GM18873 (cell line): ENCODE data around the gene STEAP1B.
A peak's percentile ranks its signal among the peaks of the same experiment; 100 is the strongest.

Experiments used
- ATAC-seq: cut with Tn5 transposase; IDR thresholded peaks from one replicate; pipeline ENCODE4 v1.9.1; 2021; ENCODE audit warnings: mild to moderate bottlenecking, moderate library complexity, moderate number of reproducible peaks; ENCODE audit not compliant: unreplicated experiment, low FRiP score

Gene STEAP1B

GRCh38 chr7:22411977-22412693, 87.9 kb downstream of the STEAP1B start:
- no peak for ATAC-seq

GRCh38 chr7:22406715-22407114, 93.3 kb downstream of the STEAP1B start:
- no peak for ATAC-seq

- ATAC-seq: no peak
Observed at GRCh38 chr7:22404421-22405023, 95.5 kb downstream of the STEAP1B start.

- no peak for ATAC-seq
Observed at GRCh38 chr7:22403344-22403743, 96.6 kb downstream of the STEAP1B start.

- ATAC-seq: no peak
Observed at GRCh38 chr7:22402250-22402649, 97.7 kb downstream of the STEAP1B start.

GRCh38 chr7:22400936-22401553, 98.9 kb downstream of the STEAP1B start:
- no peak for ATAC-seq

GRCh38 chr7:22400150-22400814, 99.7 kb downstream of the STEAP1B start:
- no peak for ATAC-seq

GRCh38 chr7:22399546-22399945, 100.4 kb downstream of the STEAP1B start:
- ATAC-seq: no peak

GRCh38 chr7:22399091-22399490, 100.9 kb downstream of the STEAP1B start:
- no peak for ATAC-seq

- no peak for ATAC-seq
Observed at GRCh38 chr7:22397981-22398380, 102.0 kb downstream of the STEAP1B start.

- ATAC-seq: no peak
Observed at GRCh38 chr7:22395222-22395621, 104.8 kb downstream of the STEAP1B start.

GRCh38 chr7:22394739-22395138, 105.2 kb downstream of the STEAP1B start:
- ATAC-seq: no peak

GRCh38 chr7:22393913-22394729, 105.9 kb downstream of the STEAP1B start:
- no peak for ATAC-seq

- ATAC-seq: no peak
Observed at GRCh38 chr7:22390516-22390915, 109.5 kb downstream of the STEAP1B start.

GRCh38 chr7:22389892-22390291, 110.1 kb downstream of the STEAP1B start:
- ATAC-seq: no peak

GRCh38 chr7:22387583-22387982, 112.4 kb downstream of the STEAP1B start:
- no peak for ATAC-seq

- ATAC-seq: peak; percentile 50
Observed at GRCh38 chr7:22386865-22387264, 113.1 kb downstream of the STEAP1B start.

GRCh38 chr7:22386206-22386858, 113.7 kb downstream of the STEAP1B start:
- peak; percentile 73 for ATAC-seq

- no peak for ATAC-seq
Observed at GRCh38 chr7:22385326-22385725, 114.7 kb downstream of the STEAP1B start.

GRCh38 chr7:22380333-22380732, 119.7 kb downstream of the STEAP1B start:
- no peak for ATAC-seq
